Gastrocnemius medialis (tissue), 4 donors: Measurements from ENCODE around the gene UQCR11.

ENCODE experiments used
- CTCF ChIP-seq, 5 experiments: fragments of 450-650 bp in 3 of 5; fragments of 200-600 bp in 2 of 5; sonication (generic) in 2 of 5; IDR thresholded peaks in 4 of 5; conservative IDR thresholded peaks in 1 of 5; 1 replicate in 4 of 5; 2 replicates in 1 of 5; pipeline ENCODE4 v1.5.1; 2016 to 2019; ENCODE audit warnings: antibody characterized with exemption in 5 of 5, mild to moderate bottlenecking in 3 of 5, moderate library complexity in 3 of 5
- POLR2A ChIP-seq, 2 donors: fragments of 450-650 bp; IDR thresholded peaks; one replicate each; pipeline ENCODE4 v1.6.1; 2017; ENCODE audit warnings: antibody characterized with exemption in 2 of 2, mild to moderate bottlenecking in 2 of 2, moderate library complexity in 2 of 2

GRCh38 chr19:1577929-1578618 lies 27.2 kb downstream of the UQCR11 start:
- no peak for TF ChIP-seq CTCF (IDR thresholded peaks at IDR 0.05 in 4 of 5, conservative IDR thresholded peaks at IDR 0.05 in 1 of 5)
- TF ChIP-seq POLR2A (IDR thresholded peaks at IDR 0.05): no peak
